Endothelial cell of umbilical vein (primary cell): ENCODE measurements around the gene SRCAP. TPM values are rescaled to one million over a fixed set of nuclear protein-coding genes. Genes with fewer than 3 reads are reported as not detected.

Source experiments
- BruUV-seq: library from RNA; stranded (reverse); fragments of 400-500 nt; replicated peaks from 2 replicates; lab custom pipeline; 2021; lab: Mats Ljungman, UMichigan
- CTCF ChIA-PET: fragments of 300-600, 350-600 bp; sonication (Branson Sonifier 250); formaldehyde crosslinking; loops from one replicate; lab custom pipeline; 2021; ENCODE audit warnings: antibody characterized with exemption, inconsistent platforms; lab: Charles Lee
- POLR2A ChIA-PET: fragments of 300-600, 350-600 bp; sonication (Branson Sonifier 250); formaldehyde crosslinking; loops from one replicate; lab custom pipeline; 2021; ENCODE audit warnings: antibody characterized with exemption, inconsistent platforms; lab: Charles Lee
- DNase-seq: peaks from one replicate; pipeline ENCODE4 v3.0.0-alpha.2; 2011; ENCODE audit warnings: low read depth, low spot score
- FAIRE-seq: peaks from 2 replicates; lab custom pipeline; 2011; peaks lifted over from hg19 to GRCh38; lab: Jason Lieb, UNC
- H2AFZ ChIP-seq: 2 replicates; pipeline ENCODE4 v1.6.0; 2012; ENCODE audit warnings: low read depth, low read length, control low read depth, inconsistent platforms
- H3K27ac ChIP-seq: 2 replicates; pipeline ENCODE4 v1.5.1; 2011; ENCODE audit warnings: low read depth, mild to moderate bottlenecking, control low read depth, low read length, moderate library complexity; ENCODE audit not compliant: insufficient read depth
- H3K27me3 ChIP-seq, 2 experiments: 2 replicates each; pipeline versions ENCODE4 v1.6.0 to v1.6.1; 2011; ENCODE audit warnings: low read length in 2 of 2, mixed read lengths in 1 of 2; ENCODE audit not compliant: control insufficient read depth in 2 of 2, insufficient read depth in 2 of 2
- H3K36me3 ChIP-seq, 2 experiments: 2 replicates in 1 of 2; 3 replicates in 1 of 2; pipeline ENCODE4 v1.5.1; 2011; ENCODE audit warnings: low read length in 2 of 2, mild to moderate bottlenecking in 1 of 2, moderate library complexity in 1 of 2; ENCODE audit not compliant: control insufficient read depth in 2 of 2, insufficient read depth in 2 of 2; ENCODE audit errors: extremely low read depth in 1 of 2
- H3K4me1 ChIP-seq: 3 replicates; pipeline ENCODE4 v1.5.1; 2011; ENCODE audit warnings: mild to moderate bottlenecking, low read length; ENCODE audit not compliant: control insufficient read depth, insufficient read depth; ENCODE audit errors: extremely low read depth
- H3K4me2 ChIP-seq: 2 replicates; pipeline ENCODE4 v1.6.1; 2011; ENCODE audit warnings: low read length, control low read depth, mixed read lengths; ENCODE audit not compliant: insufficient read depth
- H3K4me3 ChIP-seq, 3 experiments: fragments of 200-600 bp in 1 of 3; sonication (generic), shearing (Covaris generic) in 1 of 3; replicated peaks in 1 of 3; 2 replicates each; pipeline ENCODE4 v1.5.1; 2011 to 2016; ENCODE audit warnings: control low read depth in 3 of 3, low read length in 3 of 3, mild to moderate bottlenecking in 2 of 3, inconsistent platforms in 1 of 3, low read depth in 1 of 3, moderate library complexity in 1 of 3; ENCODE audit not compliant: insufficient read depth in 1 of 3
- H3K79me2 ChIP-seq: 2 replicates; pipeline ENCODE4 v1.6.0; 2012; ENCODE audit warnings: low read length, inconsistent platforms; ENCODE audit not compliant: control insufficient read depth, insufficient read depth
- H3K9ac ChIP-seq: replicated peaks from 2 replicates; pipeline ENCODE3; 2011; ENCODE audit warnings: low read length, control low read depth; ENCODE audit not compliant: insufficient read depth; ENCODE audit errors: extremely low read depth
- H3K9me1 ChIP-seq: replicated peaks from 3 replicates; pipeline ENCODE4 v1.6.0; 2011; ENCODE audit warnings: mild to moderate bottlenecking, low read length; ENCODE audit not compliant: control insufficient read depth, insufficient read depth; ENCODE audit errors: extremely low read depth
- H3K9me3 ChIP-seq: replicated peaks from 2 replicates; pipeline ENCODE4 v1.5.1; 2012; ENCODE audit warnings: low read length, inconsistent platforms; ENCODE audit not compliant: control insufficient read depth, insufficient read depth
- H4K20me1 ChIP-seq: replicated peaks from 2 replicates; pipeline ENCODE3; 2011; ENCODE audit warnings: mild to moderate bottlenecking, low read length; ENCODE audit not compliant: control insufficient read depth, insufficient read depth; ENCODE audit errors: extremely low read depth
- EZH2 ChIP-seq: IDR thresholded peaks from 2 replicates; pipeline ENCODE4 v1.6.1; 2012; ENCODE audit warnings: borderline replicate concordance, low read depth, mild to moderate bottlenecking, moderate library complexity, low read length, inconsistent platforms; ENCODE audit not compliant: severe bottlenecking
- FOS ChIP-seq: IDR thresholded peaks from 2 replicates; pipeline ENCODE4 v1.6.1; 2011; ENCODE audit warnings: mild to moderate bottlenecking, low read length, moderate library complexity, borderline replicate concordance; ENCODE audit not compliant: insufficient read depth
- GATA2 ChIP-seq: IDR thresholded peaks from 2 replicates; pipeline ENCODE4 v1.7.0; 2011; ENCODE audit warnings: low read depth, mild to moderate bottlenecking, moderate library complexity, mixed read lengths, low read length; ENCODE audit not compliant: insufficient read length, insufficient read depth
- JUN ChIP-seq: IDR thresholded peaks from 2 replicates; pipeline ENCODE4 v1.6.1; 2011; ENCODE audit warnings: borderline replicate concordance, low read depth; ENCODE audit not compliant: insufficient read length, insufficient read depth
- MAX ChIP-seq: IDR thresholded peaks from 2 replicates; pipeline ENCODE4 v1.6.1; 2011; ENCODE audit not compliant: insufficient read depth, insufficient read length
- MYC ChIP-seq: IDR thresholded peaks from one replicate; pipeline ENCODE4 v1.6.1; 2011; ENCODE audit warnings: mild to moderate bottlenecking, low read depth, low read length
- POLR2A ChIP-seq: IDR thresholded peaks from 2 replicates; pipeline ENCODE4 v1.6.1; 2012; ENCODE audit warnings: low read depth, mild to moderate bottlenecking, control low read depth, low read length
- POLR2AphosphoS5 ChIP-seq: IDR thresholded peaks from 2 replicates; pipeline ENCODE4 v1.6.1; 2012; ENCODE audit warnings: low read depth, mild to moderate bottlenecking, control low read depth, low read length, moderate library complexity; ENCODE audit not compliant: insufficient read depth
- dilution Hi-C: fragments of 300-500 bp; cut with MboI; formaldehyde crosslinking; loops from one replicate; pipeline ENCODE4 v1.15.0; 2019; ENCODE audit warnings: low sequenced_read_pairs; ENCODE audit not compliant: extremely low pct_ligation_motif_present
- intact Hi-C: fragments of 100-400 bp; cut with micrococcal nuclease; formaldehyde crosslinking; loops from one replicate; pipeline ENCODE4 v1.10.0; 2022
- polyA plus RNA-seq, 4 experiments: library from polyadenylated mRNA; depleted of rRNA in 3 of 4; stranded (reverse) in 3 of 4; unstranded in 1 of 4; fragments of >200 nt; gene quantifications; 2 replicates each; pipeline versions ENCODE4 v1.2.1 to v1.2.3, GENCODE V29; 2011 to 2012; ENCODE audit warnings: missing spikeins in 1 of 4
- total RNA-seq: library from RNA; stranded (reverse); gene quantifications from 2 replicates; pipeline ENCODE4 v1.2.3, GENCODE V29; 2021
- TF ChIP-seq, protein P1 (sequence below), 2 donors: IDR thresholded peaks; 1 replicate in 1 of 2; 2 replicates in 1 of 2; pipeline ENCODE4 v1.5.1; 2011; ENCODE audit warnings: low read length in 2 of 2, mild to moderate bottlenecking in 2 of 2, moderate library complexity in 2 of 2, control low read depth in 1 of 2, inconsistent platforms in 1 of 2, low read depth in 1 of 2; ENCODE audit not compliant: insufficient read depth in 1 of 2; ENCODE audit errors: extremely low read depth in 1 of 2

The SRCAP gene
- total and polyA plus RNA-seq, 2 donors (not counting 3 experiments of a cell fraction or from before 2014, with no cell fraction given), result 11.0 to 77.7 TPM

DNA sequence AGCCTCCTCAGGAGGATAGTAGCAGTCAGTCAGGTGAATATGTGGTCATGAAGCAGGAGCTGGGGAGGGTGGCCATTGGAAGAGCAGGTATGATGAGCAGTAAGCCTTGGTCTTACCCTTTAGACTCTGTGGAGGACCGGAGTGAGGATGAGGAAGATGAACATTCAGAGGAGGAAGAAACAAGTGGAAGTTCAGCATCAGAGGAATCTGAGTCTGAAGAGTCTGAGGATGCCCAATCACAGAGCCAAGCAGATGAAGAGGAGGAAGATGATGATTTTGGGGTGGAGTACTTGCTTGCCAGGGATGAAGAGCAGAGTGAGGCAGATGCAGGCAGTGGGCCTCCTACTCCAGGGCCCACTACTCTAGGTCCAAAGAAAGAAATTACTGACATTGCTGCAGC is 12.7 kb downstream of the SRCAP start:
- intact Hi-C loops (no loop called here), dilution Hi-C loops (no loop called here)
- no peak overlapping the region for H3K4me3 ChIP-seq
- no peaks in the 10 kb centered on the region for H4K20me1 ChIP-seq
- no peak overlapping the region for H3K27ac ChIP-seq
- ChIA-PET POLR2A (interaction anchor here (0.6 kb wide), 1 partner anchor 11 kb away, joined by 4 read pairs; no protein-coding TSS in a partner anchor), CTCF (no interaction called here)
- BruUV-seq, result no TSS peak
- H3K36me3 ChIP-seq, result peaks cover 59 to 71% of the 10 kb centered on the region in 2 experiments
- no peaks in the 10 kb centered on the region for H3K27me3 ChIP-seq
- peaks cover 5% of the 10 kb centered on the region for H3K4me1 ChIP-seq
- peaks cover 18% of the 10 kb centered on the region for H3K79me2 ChIP-seq
- FAIRE-seq, result no peak
- H2AFZ ChIP-seq, result no peak overlapping the region
- H3K9ac ChIP-seq, result no peak overlapping the region
- H3K4me2 ChIP-seq, result no peak overlapping the region
- no peak for DNase-seq
- TF ChIP-seq EZH2 (no peak), POLR2AphosphoS5 (no peak), FOS (no peak), MYC (no peak), POLR2A (no peak), GATA2 (no peak), MAX (no peak), JUN (no peak)
- TF ChIP-seq, protein P1, sequence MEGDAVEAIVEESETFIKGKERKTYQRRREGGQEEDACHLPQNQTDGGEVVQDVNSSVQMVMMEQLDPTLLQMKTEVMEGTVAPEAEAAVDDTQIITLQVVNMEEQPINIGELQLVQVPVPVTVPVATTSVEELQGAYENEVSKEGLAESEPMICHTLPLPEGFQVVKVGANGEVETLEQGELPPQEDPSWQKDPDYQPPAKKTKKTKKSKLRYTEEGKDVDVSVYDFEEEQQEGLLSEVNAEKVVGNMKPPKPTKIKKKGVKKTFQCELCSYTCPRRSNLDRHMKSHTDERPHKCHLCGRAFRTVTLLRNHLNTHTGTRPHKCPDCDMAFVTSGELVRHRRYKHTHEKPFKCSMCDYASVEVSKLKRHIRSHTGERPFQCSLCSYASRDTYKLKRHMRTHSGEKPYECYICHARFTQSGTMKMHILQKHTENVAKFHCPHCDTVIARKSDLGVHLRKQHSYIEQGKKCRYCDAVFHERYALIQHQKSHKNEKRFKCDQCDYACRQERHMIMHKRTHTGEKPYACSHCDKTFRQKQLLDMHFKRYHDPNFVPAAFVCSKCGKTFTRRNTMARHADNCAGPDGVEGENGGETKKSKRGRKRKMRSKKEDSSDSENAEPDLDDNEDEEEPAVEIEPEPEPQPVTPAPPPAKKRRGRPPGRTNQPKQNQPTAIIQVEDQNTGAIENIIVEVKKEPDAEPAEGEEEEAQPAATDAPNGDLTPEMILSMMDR (IDR thresholded peaks at IDR 0.05; ENCODE audit: extremely low read depth in 1 of 2, insufficient read depth in 1 of 2, low read depth in 1 of 2, low read length in 2 of 2), result no peak
- no peaks in the 10 kb centered on the region for H3K9me1 ChIP-seq
- H3K9me3 ChIP-seq, result no peaks in the 10 kb centered on the region
